HG03060 (cell line): ENCODE results near the gene GRM5.
"Not testable (repeated sequence)": the region's sequence is repeated elsewhere in the genome, so short reads cannot be mapped to it uniquely, and the experiment has no call there.

Experiments used
- ATAC-seq: cut with Tn5 transposase; IDR thresholded peaks from one replicate; pipeline ENCODE4 v1.9.1; 2021; ENCODE audit warnings: low read depth, moderate number of reproducible peaks; ENCODE audit not compliant: unreplicated experiment

The GRM5 gene

GRCh38 chr11:89065651-89066201 lies at the start of gene GRM5:
Gene GRM5 (minus strand): TSS chr11:89065982. CDS start chr11:89047872, 18,110 bp downstream.
- ATAC-seq = not testable (repeated sequence)

GRCh38 chr11:89097956-89098355 lies 32.2 kb upstream of the GRM5 start:
- peak; percentile 81 for ATAC-seq

GRCh38 chr11:89093806-89094205 lies 28.0 kb upstream of the GRM5 start:
- not testable (repeated sequence) for ATAC-seq

GRCh38 chr11:89084951-89085350 lies 19.2 kb upstream of the GRM5 start:
- not testable (repeated sequence) for ATAC-seq

- not testable (repeated sequence) for ATAC-seq
Measured at GRCh38 chr11:89070911-89071310, 5.1 kb upstream of the GRM5 start.

- ATAC-seq = no peak
Measured at GRCh38 chr11:89067264-89067663, 1.5 kb upstream of the GRM5 start.

GRCh38 chr11:89065066-89065465 lies 716 bp downstream of the GRM5 start:
- no peak for ATAC-seq

GRCh38 chr11:89063481-89063951 lies 2.3 kb downstream of the GRM5 start:
- ATAC-seq = not testable (repeated sequence)

- ATAC-seq = not testable (repeated sequence)
Measured at GRCh38 chr11:89062771-89063298, 2.9 kb downstream of the GRM5 start.

- not testable (repeated sequence) for ATAC-seq
Measured at GRCh38 chr11:89061839-89062238, 3.9 kb downstream of the GRM5 start.

- not testable (repeated sequence) for ATAC-seq
Measured at GRCh38 chr11:89057406-89057805, 8.4 kb downstream of the GRM5 start.

GRCh38 chr11:89052220-89052619 lies 13.6 kb downstream of the GRM5 start:
- ATAC-seq = no peak

GRCh38 chr11:89047159-89047558 lies 18.6 kb downstream of the GRM5 start:
- not testable (repeated sequence) for ATAC-seq

- ATAC-seq = not testable (repeated sequence)
Measured at GRCh38 chr11:89043861-89044588, 21.8 kb downstream of the GRM5 start.

GRCh38 chr11:89029671-89030070 lies 36.1 kb downstream of the GRM5 start:
- not testable (repeated sequence) for ATAC-seq

GRCh38 chr11:89021339-89021738 lies 44.4 kb downstream of the GRM5 start:
- no peak for ATAC-seq

GRCh38 chr11:89019827-89020547 lies 45.8 kb downstream of the GRM5 start:
- ATAC-seq = not testable (repeated sequence)

GRCh38 chr11:89016214-89016613 lies 49.6 kb downstream of the GRM5 start:
- no peak for ATAC-seq

GRCh38 chr11:89015614-89016013 lies 50.2 kb downstream of the GRM5 start:
- ATAC-seq = no peak

GRCh38 chr11:89000852-89001251 lies 64.9 kb downstream of the GRM5 start:
- ATAC-seq = not testable (repeated sequence)

GRCh38 chr11:88979641-88980040 lies 86.1 kb downstream of the GRM5 start:
- ATAC-seq = no peak
